ENCODE measurements around the gene PRSS27.
A peak's percentile ranks its signal among the peaks of the same experiment; 100 is the strongest.

Gene PRSS27

DNA sequence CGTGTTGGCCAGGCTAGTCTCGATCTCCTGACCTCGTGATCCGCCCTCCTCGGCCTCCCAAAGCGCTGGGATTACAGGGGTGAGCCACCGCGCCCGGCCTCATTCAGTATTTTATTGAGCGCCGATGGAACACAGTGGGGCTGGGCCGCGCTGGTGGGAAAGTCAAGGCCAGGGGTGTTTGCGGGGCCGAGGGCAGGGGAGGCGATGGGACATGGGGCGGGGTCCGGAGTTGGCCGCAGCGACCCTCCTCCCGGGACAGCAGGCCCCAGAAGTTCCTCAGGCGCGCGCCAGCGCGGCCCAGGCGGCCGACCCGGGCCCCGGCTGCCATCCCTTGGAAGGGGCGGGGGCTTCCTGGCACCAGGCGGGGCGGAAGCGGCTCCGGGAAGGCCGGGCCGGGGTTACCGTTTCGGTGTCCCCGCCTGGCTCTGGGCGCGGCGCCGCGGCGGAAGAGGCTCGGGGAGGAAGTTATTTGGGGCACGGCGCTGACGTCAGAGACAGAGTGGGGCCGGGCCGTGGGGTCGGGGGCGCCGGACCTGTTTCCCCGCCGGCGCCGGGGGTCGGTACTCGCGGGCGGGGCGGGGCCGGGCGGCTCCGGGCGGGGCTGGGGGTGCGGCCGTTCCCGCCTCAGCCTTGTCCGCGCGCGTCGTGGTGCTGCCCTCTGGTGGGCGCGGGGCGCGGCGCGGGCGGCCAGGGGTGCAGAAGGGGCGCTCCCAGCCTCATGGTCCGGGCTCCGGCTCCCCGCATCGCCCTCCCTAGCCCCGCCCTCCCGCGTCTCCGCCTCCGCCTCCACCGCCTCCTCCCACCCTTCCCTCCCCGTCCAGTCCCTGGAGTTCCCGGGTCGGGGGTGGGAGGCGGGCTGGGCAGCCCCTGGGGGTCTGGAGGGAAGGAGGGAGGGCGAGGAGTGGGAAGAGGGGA lies 952 bp upstream of the PRSS27 start (continued):
- TF ChIP-seq GLIS1 (tag by site-specific recombination; IDR thresholded peaks at IDR 0.05) (peak; percentile 22; the same call in 1 of the 2 replicates), ZSCAN23 (tag by site-specific recombination; IDR thresholded peaks at IDR 0.05) (no peak; the same call in 1 of the 2 replicates), ZNF155 (tag by site-specific recombination; IDR thresholded peaks at IDR 0.05) (no peak), YY2 (tag by site-specific recombination; IDR thresholded peaks at IDR 0.05) (0 out of 2 replicates have a peak, but pooled peaks have one; percentile 21), ZNF335 (tag by site-specific recombination; conservative IDR thresholded peaks at IDR 0.05) (peak; percentile 87), ZSCAN30 (tag by site-specific recombination; IDR thresholded peaks at IDR 0.05) (peak; percentile 94), ZXDB (tag by site-specific recombination; IDR thresholded peaks at IDR 0.05) (peak; percentile 55), OSR2 (tag by site-specific recombination; IDR thresholded peaks at IDR 0.05) (peak; percentile 25; the same call in 1 of the 2 replicates), ZNF600 (tag by site-specific recombination; IDR thresholded peaks at IDR 0.05) (peak; percentile 41; the same call in 1 of the 2 replicates), SP2 (tag by site-specific recombination; IDR thresholded peaks at IDR 0.05) (peak; percentile 68), KLF7 (tag by site-specific recombination; IDR thresholded peaks at IDR 0.05; ENCODE audit: borderline replicate concordance) (peak; percentile 77; the same call in 1 of the 2 replicates), ZNF391 (tag by site-specific recombination; IDR thresholded peaks at IDR 0.05; ENCODE audit: borderline replicate concordance, low read depth) (0 out of 2 replicates have a peak, but pooled peaks have one; percentile 32), ZNF324 (tag by site-specific recombination; IDR thresholded peaks at IDR 0.05) (no peak), TCF7L2 (IDR thresholded peaks at IDR 0.05; ENCODE audit: borderline replicate concordance, low read depth, low read length) (no peak), ZNF660 (tag by site-specific recombination; IDR thresholded peaks at IDR 0.05) (peak; percentile 81; the same call in 1 of the 2 replicates), ZNF510 (tag by site-specific recombination; IDR thresholded peaks at IDR 0.05; ENCODE audit: insufficient replicate concordance) (no peak), ZNF23 (tag by site-specific recombination; IDR thresholded peaks at IDR 0.05; ENCODE audit: borderline replicate concordance) (no peak), ZNF302 (tag by site-specific recombination; IDR thresholded peaks at IDR 0.05; ENCODE audit: low read depth) (no peak), ZNF132 (tag by site-specific recombination; IDR thresholded peaks at IDR 0.05; ENCODE audit: borderline replicate concordance) (no peak), ZNF629 (tag by site-specific recombination; IDR thresholded peaks at IDR 0.05) (peak; percentile 99), KLF1 (tag by site-specific recombination; IDR thresholded peaks at IDR 0.05) (peak; percentile 77), KLF9 (tag by site-specific recombination; IDR thresholded peaks at IDR 0.05; ENCODE audit: low read depth) (peak; percentile 70), SP3 (tag by site-specific recombination; IDR thresholded peaks at IDR 0.05) (peak; percentile 71), ZBTB7A (tag by site-specific recombination; IDR thresholded peaks at IDR 0.05; ENCODE audit: low read depth) (no peak), ZNF843 (tag by site-specific recombination; IDR thresholded peaks at IDR 0.05) (0 out of 2 replicates have a peak, but pooled peaks have one; percentile 8), ZNF555 (tag by site-specific recombination; conservative IDR thresholded peaks at IDR 0.05) (no peak), FEZF1 (tag by site-specific recombination; IDR thresholded peaks at IDR 0.05) (no peak), ZNF677 (tag by site-specific recombination; IDR thresholded peaks at IDR 0.05) (no peak), ZNF175 (tag by site-specific recombination; IDR thresholded peaks at IDR 0.05) (no peak), GLI2 (tag by site-specific recombination; IDR thresholded peaks at IDR 0.05; ENCODE audit: borderline replicate concordance, low read depth) (no peak), ZNF274 (IDR thresholded peaks at IDR 0.05; ENCODE audit: low read length) (no peak), ZNF274 (tag by site-specific recombination; IDR thresholded peaks at IDR 0.05; ENCODE audit: borderline replicate concordance) (no peak), ZNF658 (tag by site-specific recombination; IDR thresholded peaks at IDR 0.05) (no peak), ZNF184 (tag by site-specific recombination; IDR thresholded peaks at IDR 0.05) (peak; percentile 74; the same call in 1 of the 2 replicates), ZNF10 (tag by site-specific recombination; IDR thresholded peaks at IDR 0.05) (no peak)
- TF ChIP-seq, protein P1, sequence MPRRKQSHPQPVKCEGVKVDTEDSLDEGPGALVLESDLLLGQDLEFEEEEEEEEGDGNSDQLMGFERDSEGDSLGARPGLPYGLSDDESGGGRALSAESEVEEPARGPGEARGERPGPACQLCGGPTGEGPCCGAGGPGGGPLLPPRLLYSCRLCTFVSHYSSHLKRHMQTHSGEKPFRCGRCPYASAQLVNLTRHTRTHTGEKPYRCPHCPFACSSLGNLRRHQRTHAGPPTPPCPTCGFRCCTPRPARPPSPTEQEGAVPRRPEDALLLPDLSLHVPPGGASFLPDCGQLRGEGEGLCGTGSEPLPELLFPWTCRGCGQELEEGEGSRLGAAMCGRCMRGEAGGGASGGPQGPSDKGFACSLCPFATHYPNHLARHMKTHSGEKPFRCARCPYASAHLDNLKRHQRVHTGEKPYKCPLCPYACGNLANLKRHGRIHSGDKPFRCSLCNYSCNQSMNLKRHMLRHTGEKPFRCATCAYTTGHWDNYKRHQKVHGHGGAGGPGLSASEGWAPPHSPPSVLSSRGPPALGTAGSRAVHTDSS (tag by site-specific recombination; IDR thresholded peaks at IDR 0.05) = 0 out of 2 replicates have a peak, but pooled peaks have one; percentile 24
- TF ChIP-seq, protein P2, sequence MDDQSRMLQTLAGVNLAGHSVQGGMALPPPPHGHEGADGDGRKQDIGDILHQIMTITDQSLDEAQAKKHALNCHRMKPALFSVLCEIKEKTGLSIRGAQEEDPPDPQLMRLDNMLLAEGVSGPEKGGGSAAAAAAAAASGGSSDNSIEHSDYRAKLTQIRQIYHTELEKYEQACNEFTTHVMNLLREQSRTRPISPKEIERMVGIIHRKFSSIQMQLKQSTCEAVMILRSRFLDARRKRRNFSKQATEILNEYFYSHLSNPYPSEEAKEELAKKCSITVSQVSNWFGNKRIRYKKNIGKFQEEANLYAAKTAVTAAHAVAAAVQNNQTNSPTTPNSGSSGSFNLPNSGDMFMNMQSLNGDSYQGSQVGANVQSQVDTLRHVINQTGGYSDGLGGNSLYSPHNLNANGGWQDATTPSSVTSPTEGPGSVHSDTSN (CRISPR knock-in tag; IDR thresholded peaks at IDR 0.05) = no peak
- TF ChIP-seq, protein P3, sequence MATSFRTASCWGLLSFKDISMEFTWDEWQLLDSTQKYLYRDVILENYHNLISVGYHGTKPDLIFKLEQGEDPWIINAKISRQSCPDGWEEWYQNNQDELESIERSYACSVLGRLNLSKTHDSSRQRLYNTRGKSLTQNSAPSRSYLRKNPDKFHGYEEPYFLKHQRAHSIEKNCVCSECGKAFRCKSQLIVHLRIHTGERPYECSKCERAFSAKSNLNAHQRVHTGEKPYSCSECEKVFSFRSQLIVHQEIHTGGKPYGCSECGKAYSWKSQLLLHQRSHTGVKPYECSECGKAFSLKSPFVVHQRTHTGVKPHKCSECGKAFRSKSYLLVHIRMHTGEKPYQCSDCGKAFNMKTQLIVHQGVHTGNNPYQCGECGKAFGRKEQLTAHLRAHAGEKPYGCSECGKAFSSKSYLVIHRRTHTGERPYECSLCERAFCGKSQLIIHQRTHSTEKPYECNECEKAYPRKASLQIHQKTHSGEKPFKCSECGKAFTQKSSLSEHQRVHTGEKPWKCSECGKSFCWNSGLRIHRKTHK (tag by site-specific recombination; IDR thresholded peaks at IDR 0.05) = no peak
